Measurements from ENCODE around the gene SLC15A4.
"Not testable (repeated sequence)": the region's sequence is repeated elsewhere in the genome, so short reads cannot be mapped to it uniquely, and the experiment has no call there.

- not testable (repeated sequence) for TF ChIP-seq CTCF (conservative IDR thresholded peaks at IDR 0.05); EZH2 (IDR thresholded peaks at IDR 0.05; ENCODE audit: low read depth)
These were observed 22.9 kb upstream of the SLC15A4 start for GRCh38 chr12:128846671-128847070.
